Renal cortex interstitium (tissue), 11 donors: ENCODE results near the gene SORCS2. TPM values are rescaled to one million over a fixed set of nuclear protein-coding genes. Genes with fewer than 3 reads are reported as not detected.

Source experiments
- DNase-seq, 11 donors: peaks; one replicate each; pipeline ENCODE4 v3.0.0-alpha.2; 2013; ENCODE audit warnings: low read depth in 9 of 11, low spot score in 4 of 11; ENCODE audit errors: extremely low read depth in 1 of 11
- polyA plus RNA-seq, 3 donors: library from polyadenylated mRNA; unstranded; fragments of 120-200 nt; gene quantifications; one replicate each; pipeline ENCODE4 v1.2.1, GENCODE V29; 2013; ENCODE audit not compliant: insufficient read length in 3 of 3

The SORCS2 gene
- polyA plus RNA-seq, 3 donors: 8.3 to 13.3 (median 9.9) TPM

- DNase-seq: no peak
These were observed 593.7 kb downstream of the SORCS2 start for GRCh38 chr4:7786040-7786439.

- DNase-seq: no peak
These were observed 594.2 kb downstream of the SORCS2 start for GRCh38 chr4:7786517-7786916.

DNA sequence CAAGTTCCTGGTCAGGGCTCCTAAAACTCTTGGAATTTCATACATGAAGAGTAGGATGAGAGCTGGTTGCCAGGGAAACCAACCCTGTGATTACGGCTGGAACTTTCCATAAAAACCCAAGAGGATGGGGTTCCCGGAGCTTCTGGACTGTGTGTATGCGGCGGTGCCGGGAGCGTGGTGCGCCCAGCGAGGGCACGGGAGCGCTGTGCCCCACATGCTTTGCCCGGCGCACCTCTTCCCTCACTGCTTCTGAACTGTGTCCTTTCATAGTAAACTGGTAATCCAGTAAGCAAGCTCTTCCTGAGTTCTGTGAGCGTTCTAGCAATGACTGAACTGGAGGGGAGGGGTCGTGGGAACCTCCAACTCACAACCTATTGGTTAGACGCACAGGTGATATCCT is 594.7 kb downstream of the SORCS2 start:
- DNase-seq: no peak

DNA sequence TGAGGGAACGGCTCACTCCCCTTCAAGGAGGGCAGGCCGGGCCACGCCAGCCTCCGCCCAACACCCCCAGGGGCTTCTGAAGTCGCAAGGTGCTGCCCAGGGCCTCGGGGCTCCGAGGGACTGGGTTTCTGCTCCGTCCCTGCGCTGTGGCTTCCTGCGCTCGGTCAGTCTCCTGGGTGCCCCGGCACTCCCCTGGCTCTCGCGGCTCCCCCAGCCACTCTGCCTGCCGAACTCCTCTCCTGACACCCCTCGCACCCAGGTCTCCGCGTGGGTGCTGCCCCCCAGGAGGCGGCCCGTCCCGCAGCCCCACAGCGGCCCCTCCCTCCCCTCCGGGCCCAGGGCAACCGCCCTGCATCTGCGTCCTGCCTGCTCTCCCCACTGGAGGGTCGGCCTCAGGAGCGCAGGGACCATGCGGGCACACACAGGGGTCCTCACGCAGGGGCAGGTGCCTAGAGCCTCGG is 595.4 kb downstream of the SORCS2 start:
- DNase-seq: no peak

DNA sequence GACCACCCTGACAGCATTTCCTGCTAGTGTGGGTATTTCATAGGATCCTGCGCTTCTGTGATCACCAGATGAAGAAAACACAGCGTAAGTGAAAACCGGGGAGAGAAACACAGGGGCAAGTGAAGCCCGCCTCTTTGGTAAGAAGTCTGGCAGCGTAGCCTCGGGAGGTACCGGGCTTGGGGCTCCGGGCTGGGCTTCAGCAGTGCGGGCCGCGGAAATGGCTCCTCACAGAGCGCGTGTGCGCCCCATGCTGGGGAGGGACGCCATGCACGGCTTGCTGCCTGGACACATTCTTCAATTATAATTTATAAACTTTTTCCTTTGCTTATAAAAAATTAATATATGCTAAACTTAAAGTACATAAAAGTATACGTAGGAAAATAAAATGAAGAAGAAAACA is 595.9 kb downstream of the SORCS2 start:
- no peak for DNase-seq

DNA sequence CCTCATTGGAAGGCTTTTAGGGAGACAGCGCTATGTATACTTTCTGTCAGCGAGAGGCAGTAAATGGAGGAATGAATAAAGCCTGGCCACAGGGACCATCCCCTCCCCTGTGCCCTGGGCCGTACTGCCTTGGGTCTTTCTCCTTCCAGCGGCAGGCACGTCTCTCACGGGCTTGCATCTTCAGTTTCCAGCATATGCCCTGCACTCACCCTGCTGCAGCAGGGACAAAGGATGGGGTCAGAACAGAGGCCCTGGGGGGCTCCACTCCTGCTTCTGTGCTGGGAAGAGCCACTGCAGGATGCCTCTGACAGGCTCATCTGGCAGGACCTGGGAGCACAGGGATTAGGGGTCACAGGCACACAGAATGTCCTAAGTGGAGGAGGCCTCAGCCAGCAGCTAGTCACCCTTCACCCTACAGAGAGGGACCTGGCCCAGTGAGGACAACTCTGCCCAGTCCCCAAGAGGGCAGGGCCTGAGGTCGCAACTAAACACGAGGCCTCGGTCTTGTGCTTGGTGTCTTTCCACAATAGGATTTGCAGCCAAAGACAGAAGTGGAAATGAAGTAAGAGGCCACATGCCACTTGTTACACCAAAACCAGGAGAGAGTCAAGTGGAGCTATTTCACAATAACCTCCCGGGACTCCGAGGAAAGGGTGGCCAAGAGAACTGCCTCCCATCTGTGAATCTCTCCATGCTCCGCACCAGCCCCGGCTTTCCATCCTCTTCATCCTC is 596.5 kb downstream of the SORCS2 start:
- no peak for DNase-seq

DNA sequence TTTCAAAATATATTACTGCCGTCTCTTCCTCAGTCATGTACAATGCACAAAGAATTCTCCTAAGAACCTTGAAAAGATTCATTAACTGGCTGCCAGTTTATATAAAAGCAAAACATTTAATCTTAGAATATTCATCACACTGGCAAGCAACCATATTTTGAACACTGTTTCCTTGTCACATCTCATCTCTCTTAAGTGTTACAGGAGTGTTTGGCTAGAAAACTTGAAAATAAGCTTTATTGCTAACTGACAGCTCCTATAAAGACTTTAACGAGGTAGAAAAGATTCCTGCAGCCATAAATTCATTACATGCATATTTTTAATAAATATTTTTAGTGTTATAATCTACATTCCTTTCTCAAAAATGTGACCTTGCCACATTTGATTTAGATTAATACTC is 597.7 kb downstream of the SORCS2 start:
- DNase-seq: no peak

- no peak for DNase-seq
These were observed 598.7 kb downstream of the SORCS2 start for GRCh38 chr4:7790999-7791398.

Other genes starting within 250 kb of the SORCS2 start
- 10 to 100 TPM; 18.5 to 22.9 (median 20.9) TPM for gene TADA2B, start 149.2 kb upstream of the SORCS2 start, polyA plus RNA-seq
- 10 to 100 TPM; 34.8 to 43.4 (median 36.5) TPM for gene GRPEL1, start 124.5 kb upstream of the SORCS2 start, polyA plus RNA-seq
- gene PSAPL1, start 242.4 kb downstream of the SORCS2 start, polyA plus RNA-seq: not detected